AML-193 (cell line): ENCODE data around the gene SEMA6A.

Source experiments
- DNase-seq, 2 experiments: peaks; one replicate each; lab custom pipeline; 2025; lab: John Stamatoyannopoulos, UW

SEMA6A gene

DNA sequence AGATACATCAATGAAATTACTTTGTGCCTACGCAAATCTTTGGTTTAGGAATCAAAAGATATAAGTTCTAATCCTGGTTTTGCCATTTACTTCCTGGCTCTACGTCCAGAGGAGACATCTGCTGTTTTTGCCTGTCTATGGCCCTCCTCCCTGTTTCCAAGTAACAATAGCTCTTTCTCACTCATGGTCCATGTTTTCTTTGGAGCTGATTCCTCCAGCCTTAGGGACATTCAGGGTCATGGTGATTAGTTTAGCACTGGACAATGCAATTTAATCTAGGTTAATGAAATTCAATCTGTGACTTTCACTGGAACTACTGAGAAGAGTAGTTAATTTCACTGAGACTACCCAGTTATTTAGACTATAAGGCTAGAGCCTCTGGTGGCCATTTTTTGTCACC is 170.6 kb downstream of the SEMA6A start:
- DNase-seq: no peak

DNA sequence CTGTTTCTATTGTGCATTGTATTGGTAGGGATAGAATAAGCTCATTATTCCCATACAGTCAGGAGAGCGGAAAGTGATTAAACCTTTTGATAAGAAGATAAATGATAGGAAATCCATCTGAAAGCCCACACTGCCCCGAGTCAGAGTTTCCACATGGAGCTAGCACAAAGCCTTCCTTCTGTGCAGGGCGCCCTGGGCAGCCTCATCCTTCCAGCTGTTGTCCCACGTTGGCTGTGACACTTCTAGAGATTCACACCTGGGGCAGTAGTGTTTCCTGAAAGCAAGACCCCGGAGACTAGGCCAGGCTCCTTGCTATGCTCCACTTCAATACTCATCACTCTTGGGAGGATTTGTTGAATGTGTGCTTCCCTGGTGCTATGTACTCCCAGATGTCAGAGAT is 172.4 kb downstream of the SEMA6A start:
- no peak for DNase-seq

DNA sequence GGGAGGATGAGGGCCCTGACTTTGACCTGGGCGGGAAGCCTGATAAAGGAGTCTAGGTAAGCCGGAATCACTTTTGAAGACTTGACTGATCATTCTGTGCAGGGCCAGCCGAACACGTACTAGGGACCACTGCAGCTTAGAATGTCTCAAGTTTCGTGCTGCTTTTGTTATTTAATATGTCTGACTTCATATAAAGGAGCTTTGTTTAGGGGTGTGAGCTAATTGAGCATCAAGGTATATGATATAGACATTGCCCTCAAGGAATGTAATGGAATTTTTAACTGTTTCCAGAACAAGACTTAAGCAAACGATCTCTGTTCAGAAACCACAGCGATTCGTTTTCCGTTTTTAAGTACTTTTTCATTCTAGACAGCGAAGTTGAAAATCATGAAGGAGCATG is 173.0 kb downstream of the SEMA6A start:
- no peak for DNase-seq

DNA sequence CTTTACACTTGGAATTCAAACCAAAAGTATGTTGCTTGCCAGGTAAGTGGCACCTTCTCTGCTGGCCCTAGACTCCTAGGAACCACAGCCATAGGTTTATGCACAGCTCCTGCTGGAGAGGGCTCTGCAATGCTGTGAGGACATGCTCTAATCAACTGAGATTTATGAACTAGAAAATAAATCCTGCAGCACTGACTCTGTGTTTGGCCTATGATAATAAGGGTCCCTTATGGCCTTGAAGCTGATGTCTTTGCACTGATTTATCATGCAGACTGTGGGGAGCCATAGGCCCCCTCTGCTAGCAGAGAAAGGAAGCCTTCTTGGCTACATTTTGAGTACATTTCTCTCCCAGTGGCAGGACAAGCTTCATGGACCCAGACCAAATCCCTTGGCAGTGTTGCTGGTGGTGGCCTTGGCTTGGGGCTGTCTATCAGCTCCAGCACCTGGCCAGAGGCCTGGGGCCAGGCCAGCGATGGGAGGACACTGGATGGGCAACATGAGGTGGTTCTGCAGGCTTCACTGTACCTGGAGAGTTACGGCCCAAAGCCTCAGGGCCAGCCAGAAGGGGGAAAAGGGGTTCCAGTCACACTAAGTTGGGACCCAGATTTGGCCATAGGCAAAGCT is 178.0 kb downstream of the SEMA6A start:
- DNase-seq: no peak

DNA sequence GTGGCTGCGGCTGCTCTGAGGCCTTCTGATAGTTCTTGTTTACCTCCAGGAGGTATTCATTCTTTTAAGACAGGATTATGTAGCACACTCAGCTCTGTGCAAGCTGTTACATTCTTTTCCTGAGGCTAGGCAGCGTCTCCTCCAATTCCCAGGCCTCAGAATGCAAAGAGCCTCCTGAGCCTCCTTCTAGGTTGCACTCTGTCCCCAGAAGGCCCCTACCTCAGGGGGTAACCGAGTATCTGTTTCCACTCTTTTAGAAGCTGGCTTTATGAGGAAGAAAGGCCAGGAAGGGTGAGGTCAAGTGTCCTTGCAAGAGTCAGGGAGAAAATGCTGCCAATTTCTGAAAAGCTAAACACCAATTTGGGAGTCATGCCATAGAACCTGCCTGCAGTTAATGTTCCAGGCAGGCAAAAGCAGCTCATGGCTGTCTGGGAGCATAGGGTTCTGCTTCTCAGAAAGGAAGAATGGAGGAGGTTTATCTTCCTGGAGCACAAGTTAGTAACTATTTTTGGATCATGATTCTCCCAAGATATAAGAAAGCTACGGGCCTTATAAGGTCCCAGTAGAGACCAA is 178.9 kb downstream of the SEMA6A start:
- DNase-seq: no peak

DNA sequence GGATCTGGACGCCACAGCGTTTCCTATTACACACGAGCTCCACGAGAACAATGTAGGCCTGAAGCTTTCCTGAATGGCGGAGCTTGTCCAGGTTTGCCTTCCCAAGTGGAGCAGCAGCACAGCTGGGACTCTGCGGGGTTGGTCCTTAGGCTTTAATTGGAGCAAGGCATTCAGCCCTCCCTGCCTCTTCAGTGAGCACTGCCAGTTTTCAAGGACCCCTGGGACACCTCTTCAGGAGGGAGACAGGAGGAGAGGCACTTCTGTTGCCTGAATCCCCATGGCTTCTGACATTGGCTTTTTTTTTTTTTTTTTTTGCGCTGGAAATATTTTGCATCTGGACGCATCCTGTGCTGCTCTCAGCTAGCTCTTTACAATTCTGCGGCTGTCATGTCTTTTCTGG is 179.4 kb downstream of the SEMA6A start:
- DNase-seq: no peak

DNA sequence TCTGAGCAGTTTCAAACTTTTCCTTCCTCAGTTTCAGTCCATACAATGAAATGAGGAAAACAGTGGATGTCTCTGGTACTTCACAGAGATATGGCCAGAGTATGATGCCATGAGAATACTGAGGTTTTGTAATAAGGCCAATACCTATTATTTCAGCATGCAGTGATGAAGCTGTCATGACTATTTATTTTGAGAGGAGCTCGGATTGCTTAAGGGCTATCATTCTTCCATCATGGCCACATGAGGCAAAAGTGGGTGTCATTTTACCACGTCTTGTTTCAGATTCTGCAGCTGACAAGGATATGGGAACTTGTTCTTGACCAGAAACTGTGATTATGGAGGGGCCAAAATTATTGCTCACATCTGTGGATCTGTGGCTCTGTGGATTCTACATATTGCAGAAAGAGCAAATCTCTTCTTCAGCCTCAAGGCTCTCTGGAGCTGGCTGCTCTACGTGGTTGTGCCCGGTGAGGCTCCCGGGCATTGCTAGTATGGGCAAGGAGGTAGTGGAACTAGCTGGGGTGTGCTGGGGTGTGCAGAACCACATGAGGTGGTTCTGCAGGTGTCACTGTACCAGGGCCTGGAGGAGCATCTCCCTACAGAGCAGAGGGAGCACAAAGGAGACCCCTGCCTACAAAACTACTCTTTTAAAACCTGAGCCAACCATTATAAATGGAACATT is 180.3 kb downstream of the SEMA6A start:
- DNase-seq: no peak
